H1 (cell line): ENCODE measurements around the gene ST8SIA4. TPM values are rescaled to one million over a fixed set of nuclear protein-coding genes. Genes with fewer than 3 reads are reported as not detected.

ENCODE experiments used
- CHD7 ChIP-seq: fragments of 300-600 bp; sonication (generic); IDR thresholded peaks from 2 replicates; pipeline ENCODE4 v1.7.1; 2012; ENCODE audit warnings: low read length, moderate library complexity, mild to moderate bottlenecking, inconsistent platforms; ENCODE audit not compliant: insufficient replicate concordance
- EGR1 ChIP-seq: IDR thresholded peaks from 2 replicates; pipeline ENCODE4 v1.6.1; 2011; ENCODE audit warnings: low read depth, low read length, borderline replicate concordance
- MAFK ChIP-seq: IDR thresholded peaks from 2 replicates; pipeline ENCODE4 v1.6.1; 2012; ENCODE audit warnings: low read depth, mild to moderate bottlenecking, improper control_type of control experiment, low read length
- NRF1 ChIP-seq: IDR thresholded peaks from 2 replicates; pipeline ENCODE4 v1.6.1; 2011; ENCODE audit warnings: mild to moderate bottlenecking, low read depth, low read length, improper control_type of control experiment
- SIX5 ChIP-seq: IDR thresholded peaks from 2 replicates; pipeline ENCODE4 v1.6.1; 2011; ENCODE audit warnings: mild to moderate bottlenecking, low read depth, low read length
- ZNF274 ChIP-seq: IDR thresholded peaks from 2 replicates; pipeline ENCODE4 v1.7.0; 2012; ENCODE audit warnings: low read length, borderline replicate concordance; ENCODE audit errors: extremely low read depth
- polyA plus RNA-seq, 7 experiments: library from polyadenylated mRNA; depleted of rRNA in 3 of 7; stranded (reverse) in 5 of 7; unstranded in 2 of 7; fragments of >200 nt in 5 of 7; fragments of 200-250 nt in 2 of 7; gene quantifications; 1 replicate in 5 of 7; 2 replicates in 1 of 7; 4 replicates in 1 of 7; pipeline versions ENCODE4 v1.2.1 to v1.2.3, GENCODE V29; 2011 to 2013; ENCODE audit warnings: missing spikeins in 2 of 7, mixed read lengths in 2 of 7
- total RNA-seq: library from RNA; stranded (reverse); fragmentation: NEBNext Ultra II Directional; extraction: Animal tissue kit (Norgen Biotek cat#: 25700); gene quantifications from 2 replicates; pipeline ENCODE4 v1.2.1, GENCODE V29; 2021
- TF ChIP-seq, protein P1 (sequence below): IDR thresholded peaks from 2 replicates; pipeline ENCODE4 v1.6.1; 2012; ENCODE audit warnings: low read length, inconsistent platforms

The ST8SIA4 gene
- total and polyA plus RNA-seq, 2 of the 8 experiments (the other 6 are each of a cell fraction or from before 2014, with no cell fraction given), result 0.08 to 0.50 TPM

- TF ChIP-seq, protein P1, sequence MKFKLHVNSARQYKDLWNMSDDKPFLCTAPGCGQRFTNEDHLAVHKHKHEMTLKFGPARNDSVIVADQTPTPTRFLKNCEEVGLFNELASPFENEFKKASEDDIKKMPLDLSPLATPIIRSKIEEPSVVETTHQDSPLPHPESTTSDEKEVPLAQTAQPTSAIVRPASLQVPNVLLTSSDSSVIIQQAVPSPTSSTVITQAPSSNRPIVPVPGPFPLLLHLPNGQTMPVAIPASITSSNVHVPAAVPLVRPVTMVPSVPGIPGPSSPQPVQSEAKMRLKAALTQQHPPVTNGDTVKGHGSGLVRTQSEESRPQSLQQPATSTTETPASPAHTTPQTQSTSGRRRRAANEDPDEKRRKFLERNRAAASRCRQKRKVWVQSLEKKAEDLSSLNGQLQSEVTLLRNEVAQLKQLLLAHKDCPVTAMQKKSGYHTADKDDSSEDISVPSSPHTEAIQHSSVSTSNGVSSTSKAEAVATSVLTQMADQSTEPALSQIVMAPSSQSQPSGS, result no peak
- no peak for TF ChIP-seq EGR1
- no peak for TF ChIP-seq MAFK
- TF ChIP-seq CHD7, result no peak
- TF ChIP-seq SIX5, result no peak
- TF ChIP-seq NRF1, result no peak
- TF ChIP-seq ZNF274, result no peak
These were observed 84.7 kb downstream of the ST8SIA4 start (continued) for GRCh38 chr5:100818340-100818739.
